D721Med (cell line): ENCODE results near the gene MMP8.

Source experiments
- DNase-seq: peaks from one replicate; pipeline ENCODE4 v3.0.0; 2011; ENCODE audit warnings: low spot score; ENCODE audit not compliant: insufficient read length
- FAIRE-seq: peaks from 2 replicates; lab custom pipeline; 2011; peaks lifted over from hg19 to GRCh38; lab: Jason Lieb, UNC
- TF ChIP-seq, protein P1 (sequence below): IDR thresholded peaks from 2 replicates; pipeline ENCODE4 v1.5.1; 2012; ENCODE audit warnings: mild to moderate bottlenecking, control low read depth; ENCODE audit not compliant: insufficient read depth; ENCODE audit errors: missing control alignments

MMP8 gene

DNA sequence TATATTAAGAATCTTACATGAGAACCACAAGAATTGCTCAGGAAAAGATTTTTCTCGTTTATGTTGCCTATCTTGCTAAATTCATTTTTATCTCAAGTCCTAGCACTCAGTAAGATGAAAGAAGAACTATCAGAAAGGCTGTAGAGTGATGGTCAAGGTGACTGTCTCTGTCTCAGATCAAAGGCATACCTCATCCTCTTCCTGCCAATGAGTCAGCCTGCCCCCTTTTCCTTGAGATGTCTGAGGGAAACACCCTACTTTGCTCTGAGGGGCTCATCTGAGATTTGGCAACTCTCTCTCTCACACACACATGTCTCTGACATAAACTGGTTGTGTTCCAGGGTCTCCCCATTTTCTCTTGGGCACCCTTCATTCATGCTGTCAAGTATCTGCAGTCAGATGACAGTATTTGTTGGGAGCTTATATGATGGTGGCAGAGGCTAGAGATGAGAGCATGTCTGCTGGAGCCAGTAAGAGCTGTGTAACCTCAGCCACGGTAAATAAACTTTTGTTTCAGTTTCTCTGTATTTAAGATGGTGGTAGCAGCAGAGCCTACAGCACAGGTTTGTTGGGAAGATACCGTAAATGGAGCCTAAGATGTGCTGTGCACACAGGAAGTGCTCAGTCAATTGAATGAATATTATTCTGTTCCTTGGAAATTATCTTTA is 20.8 kb downstream of the MMP8 start:
- no peak for FAIRE-seq
- TF ChIP-seq, protein P1, sequence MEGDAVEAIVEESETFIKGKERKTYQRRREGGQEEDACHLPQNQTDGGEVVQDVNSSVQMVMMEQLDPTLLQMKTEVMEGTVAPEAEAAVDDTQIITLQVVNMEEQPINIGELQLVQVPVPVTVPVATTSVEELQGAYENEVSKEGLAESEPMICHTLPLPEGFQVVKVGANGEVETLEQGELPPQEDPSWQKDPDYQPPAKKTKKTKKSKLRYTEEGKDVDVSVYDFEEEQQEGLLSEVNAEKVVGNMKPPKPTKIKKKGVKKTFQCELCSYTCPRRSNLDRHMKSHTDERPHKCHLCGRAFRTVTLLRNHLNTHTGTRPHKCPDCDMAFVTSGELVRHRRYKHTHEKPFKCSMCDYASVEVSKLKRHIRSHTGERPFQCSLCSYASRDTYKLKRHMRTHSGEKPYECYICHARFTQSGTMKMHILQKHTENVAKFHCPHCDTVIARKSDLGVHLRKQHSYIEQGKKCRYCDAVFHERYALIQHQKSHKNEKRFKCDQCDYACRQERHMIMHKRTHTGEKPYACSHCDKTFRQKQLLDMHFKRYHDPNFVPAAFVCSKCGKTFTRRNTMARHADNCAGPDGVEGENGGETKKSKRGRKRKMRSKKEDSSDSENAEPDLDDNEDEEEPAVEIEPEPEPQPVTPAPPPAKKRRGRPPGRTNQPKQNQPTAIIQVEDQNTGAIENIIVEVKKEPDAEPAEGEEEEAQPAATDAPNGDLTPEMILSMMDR = no peak
- no peak for DNase-seq

- TF ChIP-seq, protein P1 = no peak
- DNase-seq = no peak
- FAIRE-seq = no peak
Observed at GRCh38 chr11:102695201-102695600, 29.6 kb downstream of the MMP8 start.

DNA sequence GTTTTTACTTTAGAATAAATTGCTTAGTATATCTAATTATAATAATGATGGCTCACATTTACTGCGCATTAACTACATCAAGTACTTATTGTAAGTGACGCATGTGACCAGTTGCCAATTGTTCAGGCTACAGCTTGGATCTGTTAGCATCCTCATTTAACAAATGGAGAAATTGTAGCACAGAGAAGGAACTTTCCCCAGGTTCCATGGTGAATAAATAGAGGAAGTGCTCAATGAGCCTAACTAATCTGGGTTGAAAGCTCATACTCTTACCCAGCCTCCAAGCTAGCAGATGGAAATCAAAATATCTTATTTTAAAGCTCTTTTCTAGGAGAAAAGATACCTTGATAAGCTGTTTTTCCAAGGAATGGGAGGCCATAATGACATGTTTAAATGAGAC is 39.0 kb downstream of the MMP8 start:
- TF ChIP-seq, protein P1 = no peak
- FAIRE-seq (no peak), DNase-seq (no peak)

DNA sequence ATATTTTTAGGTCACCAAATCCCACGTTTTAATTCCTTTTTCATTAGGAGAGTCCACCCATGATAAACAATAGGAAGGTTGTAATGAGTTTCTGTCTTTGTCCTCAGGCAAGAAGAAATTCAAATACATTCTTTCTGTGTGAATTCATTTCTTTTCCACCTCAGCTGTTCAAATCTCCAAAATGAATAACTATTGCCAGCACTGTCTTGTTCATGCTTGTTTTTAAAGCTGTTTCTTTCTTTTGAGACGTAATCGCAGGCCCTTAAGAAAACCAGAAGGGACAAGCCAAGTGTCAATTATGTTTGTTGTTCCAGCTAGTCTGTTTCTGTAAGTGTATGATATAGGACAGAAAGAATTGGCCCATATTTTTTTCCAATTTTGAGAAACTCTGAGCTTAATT is 39.4 kb downstream of the MMP8 start:
- DNase-seq (no peak), FAIRE-seq (no peak)
- TF ChIP-seq, protein P1 = no peak

DNA sequence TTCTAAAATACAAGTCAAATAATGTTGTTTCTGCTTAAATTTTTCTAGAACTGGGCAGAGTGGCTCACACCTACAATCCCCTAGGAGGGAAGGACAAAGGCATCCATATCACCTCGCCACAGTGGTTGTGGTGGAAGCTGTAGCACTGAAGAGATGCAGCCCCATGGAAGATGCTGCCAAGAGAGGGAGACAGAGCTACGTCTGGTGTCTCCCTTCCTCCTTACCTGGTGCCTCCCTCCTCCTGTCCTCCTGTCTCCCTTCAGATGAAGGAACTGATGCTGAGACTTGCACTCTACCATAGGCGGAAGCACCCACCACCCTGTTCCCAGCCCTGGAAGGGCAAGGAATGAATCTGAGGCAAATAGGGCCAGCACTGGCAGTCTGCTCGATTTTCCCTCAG is 41.5 kb downstream of the MMP8 start:
- TF ChIP-seq, protein P1 = no peak
- FAIRE-seq (no peak), DNase-seq (no peak)

GRCh38 chr11:102680945-102681344 is 43.8 kb downstream of the MMP8 start:
- no peak for FAIRE-seq
- TF ChIP-seq, protein P1 = no peak
- DNase-seq = no peak

- no peak for DNase-seq
- TF ChIP-seq, protein P1 = no peak
- FAIRE-seq = no peak
Observed at GRCh38 chr11:102678022-102678421, 46.7 kb downstream of the MMP8 start.
